Measurements from ENCODE around the gene BRD3OS.
"Not testable (repeated sequence)": the region's sequence is repeated elsewhere in the genome, so short reads cannot be mapped to it uniquely, and the experiment has no call there.

Gene BRD3OS

DNA sequence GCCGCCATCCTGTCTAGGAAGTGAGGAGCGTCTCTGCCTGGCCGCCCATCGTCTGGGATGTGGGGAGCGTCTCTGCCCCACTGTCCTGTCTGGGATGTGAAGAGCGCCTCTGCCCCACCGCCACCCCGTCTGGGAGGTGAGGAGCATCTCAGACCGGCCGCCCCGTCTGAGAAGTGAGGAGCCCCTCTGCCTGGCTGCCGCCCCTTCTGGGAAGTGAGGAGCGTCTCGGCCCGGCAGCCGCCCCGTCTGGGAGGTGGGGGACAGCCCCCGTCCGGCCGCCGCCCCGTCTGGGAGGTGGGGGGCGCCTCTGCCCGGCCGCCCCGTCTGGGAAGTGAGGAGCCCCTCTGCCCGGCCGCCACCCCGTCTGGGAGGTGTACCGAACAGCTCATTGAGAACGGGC lies 50.4 kb downstream of the BRD3OS start:
- H3K4me3 Mint-ChIP-seq; H3K27ac Mint-ChIP-seq; H3K4me1 Mint-ChIP-seq (ENCODE audit: low read depth); H3K36me3 Mint-ChIP-seq (ENCODE audit: low read depth); DNase-seq: not testable (repeated sequence)
- peaks cover 25% of the 10 kb centered on the region for H3K27me3 Mint-ChIP-seq
- peaks cover 13% of the 10 kb centered on the region for H3K9me3 Mint-ChIP-seq

DNA sequence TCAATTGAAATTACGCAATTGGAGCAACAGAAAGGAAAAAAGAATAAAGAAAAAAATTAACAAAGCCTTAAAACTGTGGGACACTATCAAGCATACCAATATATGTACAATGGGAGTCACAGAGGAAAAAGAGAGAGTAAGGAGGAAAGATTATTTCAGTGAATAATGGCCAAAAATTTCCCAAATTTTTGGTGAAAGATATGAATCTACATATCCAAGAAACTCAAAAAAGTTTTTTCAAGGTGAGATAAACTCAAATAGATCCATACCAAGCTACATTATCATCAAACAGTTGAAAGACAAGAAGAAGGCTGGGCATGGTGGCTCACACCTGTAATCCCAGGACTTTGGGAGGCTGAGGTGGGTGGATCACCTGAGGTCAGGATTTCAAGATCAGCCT lies 51.4 kb downstream of the BRD3OS start:
- Mint-ChIP-seq H3K9me3 (peaks cover 13% of the 10 kb centered on the region), H3K27me3 (peaks cover 23% of the 10 kb centered on the region), H3K4me1 (ENCODE audit: low read depth) (no peaks in the 10 kb centered on the region), H3K36me3 (ENCODE audit: low read depth) (peaks cover 3% of the 10 kb centered on the region), H3K27ac (no peak overlapping the region), H3K4me3 (no peak overlapping the region)
- DNase-seq = no peak
